IMR-90 (cell line): ENCODE data around the gene LSM7. TPM values are rescaled to one million over a fixed set of nuclear protein-coding genes. Genes with fewer than 3 reads are reported as not detected.

Experiments
- ATAC-seq: fragments of 200-7000 bp; cut with Tn5 transposase; 2 replicates; pipeline ENCODE4 v1.9.1; 2020; ENCODE audit warnings: low read depth, mild to moderate bottlenecking, moderate library complexity
- BruUV-seq: library from RNA; stranded (reverse); fragments of 400-500 nt; replicated peaks from 2 replicates; lab custom pipeline; 2021; lab: Mats Ljungman, UMichigan
- CTCF ChIA-PET: fragments of 300-600 bp; formaldehyde crosslinking; extraction: SDS; loops from one replicate; lab custom pipeline; 2021; ENCODE audit warnings: antibody characterized with exemption; lab: Yijun Ruan, JAX
- POLR2A ChIA-PET: fragments of 300-600 bp; sonication (Branson Sonifier 250); formaldehyde crosslinking; loops from one replicate; lab custom pipeline; 2022; ENCODE audit warnings: antibody characterized with exemption; ENCODE audit not compliant: unreplicated experiment; lab: Charles Lee
- DNase-seq: peaks from one replicate; pipeline ENCODE4 v3.0.0; 2013
- H2AFZ ChIP-seq: replicated peaks from 2 replicates; pipeline ENCODE3; 2013; ENCODE audit warnings: low read length, mild to moderate bottlenecking; ENCODE audit not compliant: poor library complexity
- H2AK5ac ChIP-seq: 2 replicates; pipeline ENCODE4 v1.6.1; 2013; ENCODE audit warnings: low read depth, low read length, inconsistent platforms
- H2AK9ac ChIP-seq: replicated peaks from 2 replicates; pipeline ENCODE3; 2013; ENCODE audit warnings: mild to moderate bottlenecking, low read depth, low read length, moderate library complexity; ENCODE audit not compliant: poor library complexity
- H2BK120ac ChIP-seq: 2 replicates; pipeline ENCODE4 v1.6.1; 2013; ENCODE audit warnings: low read depth, low read length, inconsistent platforms
- H2BK15ac ChIP-seq: 3 replicates; pipeline ENCODE4 v1.6.1; 2013; ENCODE audit warnings: low read depth, low read length, inconsistent platforms
- H2BK20ac ChIP-seq: 2 replicates; pipeline ENCODE4 v1.6.1; 2013; ENCODE audit warnings: low read depth, mild to moderate bottlenecking, inconsistent platforms, low read length, moderate library complexity
- H2BK5ac ChIP-seq: 2 replicates; pipeline ENCODE4 v1.6.1; 2013; ENCODE audit warnings: mild to moderate bottlenecking, low read depth, low read length, inconsistent platforms; ENCODE audit not compliant: poor library complexity, severe bottlenecking
- H3K14ac ChIP-seq: replicated peaks from 2 replicates; pipeline ENCODE4 v1.6.1; 2013; ENCODE audit warnings: low read depth, low read length, inconsistent platforms
- H3K18ac ChIP-seq: 2 replicates; pipeline ENCODE4 v1.6.1; 2013; ENCODE audit warnings: low read depth, low read length, control low read depth
- H3K23ac ChIP-seq: 2 replicates; pipeline ENCODE4 v1.6.1; 2013; ENCODE audit warnings: low read depth, low read length, inconsistent platforms
- H3K27ac ChIP-seq: 2 replicates; pipeline ENCODE4 v1.5.1; 2013; ENCODE audit warnings: mild to moderate bottlenecking, control low read depth, low read length; ENCODE audit not compliant: insufficient read depth
- H3K27me3 ChIP-seq: 2 replicates; pipeline ENCODE4 v1.6.1; 2013; ENCODE audit warnings: low read length; ENCODE audit not compliant: control insufficient read depth, insufficient read depth
- H3K36me3 ChIP-seq: 2 replicates; pipeline ENCODE4 v1.6.1; 2013; ENCODE audit warnings: low read length, mixed read lengths; ENCODE audit not compliant: control insufficient read depth, insufficient read depth
- H3K4ac ChIP-seq: 2 replicates; pipeline ENCODE4 v1.6.1; 2013; ENCODE audit warnings: low read depth, low read length, inconsistent platforms
- H3K4me1 ChIP-seq: 2 replicates; pipeline ENCODE4 v1.6.1; 2013; ENCODE audit warnings: low read length, mixed read lengths; ENCODE audit not compliant: control insufficient read depth, insufficient read depth
- H3K4me2 ChIP-seq: 2 replicates; pipeline ENCODE4 v1.6.1; 2013; ENCODE audit warnings: low read depth, mild to moderate bottlenecking, control low read depth, low read length, moderate library complexity
- H3K4me3 ChIP-seq: 2 replicates; pipeline ENCODE4 v1.5.1; 2013; ENCODE audit warnings: low read depth, mild to moderate bottlenecking, control low read depth, low read length, moderate library complexity; ENCODE audit not compliant: insufficient read depth
- H3K56ac ChIP-seq: 2 replicates; pipeline ENCODE4 v1.6.1; 2013; ENCODE audit warnings: low read length, inconsistent platforms; ENCODE audit not compliant: insufficient read depth; ENCODE audit errors: extremely low read depth
- H3K79me1 ChIP-seq, 2 experiments: 2 replicates each; pipeline ENCODE4 v1.6.1; 2013; ENCODE audit warnings: low read length in 2 of 2, inconsistent platforms in 1 of 2, low read depth in 1 of 2
- H3K9ac ChIP-seq: 2 replicates; pipeline ENCODE4 v1.6.1; 2013; ENCODE audit warnings: low read depth, low read length, control low read depth
- H3K9me1 ChIP-seq: 2 replicates; pipeline ENCODE4 v1.6.1; 2013; ENCODE audit warnings: low read length, inconsistent platforms; ENCODE audit not compliant: insufficient read depth
- H3K9me3 ChIP-seq: 2 replicates; pipeline ENCODE4 v1.6.1; 2013; ENCODE audit warnings: low read length; ENCODE audit not compliant: control insufficient read depth, insufficient read depth
- H4K20me1 ChIP-seq: 2 replicates; pipeline ENCODE4 v1.6.1; 2013; ENCODE audit warnings: low read length, inconsistent platforms; ENCODE audit not compliant: insufficient read depth
- H4K5ac ChIP-seq: 2 replicates; pipeline ENCODE4 v1.6.1; 2013; ENCODE audit warnings: mild to moderate bottlenecking, low read depth, low read length, control low read depth
- H4K8ac ChIP-seq, 2 experiments: 2 replicates each; pipeline ENCODE4 v1.6.1; 2013; ENCODE audit warnings: low read depth in 2 of 2, low read length in 2 of 2, control low read depth in 1 of 2, inconsistent platforms in 1 of 2
- H4K91ac ChIP-seq: 2 replicates; pipeline ENCODE4 v1.6.1; 2013; ENCODE audit warnings: low read depth, low read length, inconsistent platforms; ENCODE audit not compliant: insufficient read depth
- CHD1 ChIP-seq: IDR thresholded peaks from 2 replicates; pipeline ENCODE4 v1.6.1; 2012; ENCODE audit warnings: low read depth, low read length, improper control_type of control experiment
- FOS ChIP-seq: fragments of 150-350 bp; IDR thresholded peaks from 2 replicates; pipeline ENCODE4 v1.6.1; 2016; ENCODE audit warnings: low read depth, low read length
- RCOR1 ChIP-seq: IDR thresholded peaks from 2 replicates; pipeline ENCODE4 v1.6.1; 2012; ENCODE audit warnings: mild to moderate bottlenecking, low read length, improper control_type of control experiment; ENCODE audit not compliant: insufficient replicate concordance
- RFX5 ChIP-seq: IDR thresholded peaks from 2 replicates; pipeline ENCODE4 v1.8.0; 2012; ENCODE audit warnings: low read depth, mild to moderate bottlenecking, low read length, moderate library complexity
- SMC3 ChIP-seq: fragments of 150-350 bp; IDR thresholded peaks from 2 replicates; pipeline ENCODE4 v1.6.1; 2016; ENCODE audit warnings: low read depth, mild to moderate bottlenecking, antibody characterized with exemption, low read length, moderate library complexity
- WGBS, 2 experiments: methylation state at CpG; one replicate each; pipeline versions ENCODE4 v1.1.5 to v1.1.7; 2013; ENCODE audit warnings: missing lambda C conversion rate in 2 of 2; ENCODE audit not compliant: insufficient read length in 1 of 2; ENCODE audit errors: extremely low coverage in 2 of 2; 5-methylcytosine and 5-hydroxymethylcytosine counted together
- dilution Hi-C: fragments of 300-500 bp; cut with HindIII; formaldehyde crosslinking; loops from one replicate; pipeline ENCODE4 v1.14.3; 2018; ENCODE audit warnings: low sequenced_read_pairs; ENCODE audit not compliant: unreplicated experiment
- in situ Hi-C: fragments of 300-500 bp; cut with MboI; formaldehyde crosslinking; loops from 3 replicates; pipeline ENCODE4 v1.14.3; 2019; ENCODE audit warnings: low sequenced_read_pairs, inconsistent platforms, mixed read lengths
- intact Hi-C: fragments of 100-400 bp; cut with micrococcal nuclease; formaldehyde crosslinking; loops from 2 replicates; pipeline ENCODE4 v1.10.0; 2022
- polyA plus RNA-seq, 3 experiments: library from polyadenylated mRNA; depleted of rRNA; stranded (reverse); fragments of >200 nt; gene quantifications; 2 replicates each; pipeline ENCODE4 v1.2.3, GENCODE V29; 2012; ENCODE audit warnings: low replicate concordance in 1 of 3
- total RNA-seq: library from RNA; depleted of rRNA; stranded (reverse); fragments of >200 nt; gene quantifications from 2 replicates; pipeline ENCODE4 v1.2.3, GENCODE V29; 2012

Gene LSM7
- total and polyA plus RNA-seq, 2 of the 4 experiments (the other 2 are of a cell fraction): 145 to 708 TPM

- BruUV-seq: no TSS peak
- no peak overlapping the region for H3K4me3 ChIP-seq
- no peak overlapping the region for H4K8ac ChIP-seq
- in situ Hi-C loops: loop anchor here (10.0 kb wide), 1 partner anchor 164 kb away; the partner anchor contains the start of gene AP3D1
- H3K36me3 ChIP-seq: peaks cover 18% of the 10 kb centered on the region; the same call in 1 of the 2 replicates
- H3K27ac ChIP-seq: no peak overlapping the region
- ChIA-PET POLR2A (no interaction called here), CTCF (no interaction called here)
- ATAC-seq (no peak), DNase-seq (no peak)
- H3K23ac ChIP-seq: no peak overlapping the region
- H2BK15ac ChIP-seq: no peak overlapping the region
- no peaks in the 10 kb centered on the region; the same call in 1 of the 2 replicates for H4K20me1 ChIP-seq
- no peak overlapping the region for H3K4me2 ChIP-seq
- H3K56ac ChIP-seq: no peak overlapping the region
- no peaks in the 10 kb centered on the region for H3K4me1 ChIP-seq
- no peak overlapping the region for H2AK5ac ChIP-seq
- H3K9me3 ChIP-seq: peaks cover 3% of the 10 kb centered on the region
- no peak overlapping the region for H2AFZ ChIP-seq
- no peak overlapping the region for H3K18ac ChIP-seq
- no peak for TF ChIP-seq CHD1
- TF ChIP-seq RCOR1: no peak
- TF ChIP-seq FOS: no peak
- TF ChIP-seq RFX5: no peak
- no peak for TF ChIP-seq SMC3
- no peak overlapping the region for H2BK120ac ChIP-seq
- intact Hi-C loops: no loop called here
- H2BK5ac ChIP-seq: no peak overlapping the region
- H3K9me1 ChIP-seq: no peaks in the 10 kb centered on the region
- no peak overlapping the region for H2BK20ac ChIP-seq
- H3K14ac ChIP-seq: no peak overlapping the region
- no peak overlapping the region for H3K9ac ChIP-seq
- no peak overlapping the region for H2AK9ac ChIP-seq
- no peaks in the 10 kb centered on the region for H3K27me3 ChIP-seq
- no peak overlapping the region for H4K91ac ChIP-seq
- WGBS, 2 experiments: no CpG with 5 or more reads among the region's 6 CpGs
- peaks cover 0 to 3% of the 10 kb centered on the region in 2 experiments; a peak in 1 of 4 replicates for H3K79me1 ChIP-seq
- no peak overlapping the region for H4K5ac ChIP-seq
- no peak overlapping the region for H3K4ac ChIP-seq
- dilution Hi-C loops: no loop called here
Measured at GRCh38 chr19:2318923-2319322, 9.5 kb downstream of the LSM7 start.
